IMR-90 (cell line): ENCODE results near the gene IGFBP5. TPM values are rescaled to one million over a fixed set of nuclear protein-coding genes. Genes with fewer than 3 reads are reported as not detected.

Source experiments
- ATAC-seq: fragments of 200-7000 bp; cut with Tn5 transposase; 2 replicates; pipeline ENCODE4 v1.9.1; 2020; ENCODE audit warnings: low read depth, mild to moderate bottlenecking, moderate library complexity
- BruUV-seq: library from RNA; stranded (reverse); fragments of 400-500 nt; replicated peaks from 2 replicates; lab custom pipeline; 2021; lab: Mats Ljungman, UMichigan
- CTCF ChIA-PET: fragments of 300-600 bp; formaldehyde crosslinking; extraction: SDS; loops from one replicate; lab custom pipeline; 2021; ENCODE audit warnings: antibody characterized with exemption; lab: Yijun Ruan, JAX
- POLR2A ChIA-PET: fragments of 300-600 bp; sonication (Branson Sonifier 250); formaldehyde crosslinking; loops from one replicate; lab custom pipeline; 2022; ENCODE audit warnings: antibody characterized with exemption; ENCODE audit not compliant: unreplicated experiment; lab: Charles Lee
- DNase-seq: peaks from one replicate; pipeline ENCODE4 v3.0.0; 2013
- H2AFZ ChIP-seq: replicated peaks from 2 replicates; pipeline ENCODE3; 2013; ENCODE audit warnings: low read length, mild to moderate bottlenecking; ENCODE audit not compliant: poor library complexity
- H2AK5ac ChIP-seq: 2 replicates; pipeline ENCODE4 v1.6.1; 2013; ENCODE audit warnings: low read depth, low read length, inconsistent platforms
- H2AK9ac ChIP-seq: replicated peaks from 2 replicates; pipeline ENCODE3; 2013; ENCODE audit warnings: mild to moderate bottlenecking, low read depth, low read length, moderate library complexity; ENCODE audit not compliant: poor library complexity
- H2BK120ac ChIP-seq: 2 replicates; pipeline ENCODE4 v1.6.1; 2013; ENCODE audit warnings: low read depth, low read length, inconsistent platforms
- H2BK15ac ChIP-seq: 3 replicates; pipeline ENCODE4 v1.6.1; 2013; ENCODE audit warnings: low read depth, low read length, inconsistent platforms
- H2BK20ac ChIP-seq: 2 replicates; pipeline ENCODE4 v1.6.1; 2013; ENCODE audit warnings: low read depth, mild to moderate bottlenecking, inconsistent platforms, low read length, moderate library complexity
- H2BK5ac ChIP-seq: 2 replicates; pipeline ENCODE4 v1.6.1; 2013; ENCODE audit warnings: mild to moderate bottlenecking, low read depth, low read length, inconsistent platforms; ENCODE audit not compliant: poor library complexity, severe bottlenecking
- H3K14ac ChIP-seq: replicated peaks from 2 replicates; pipeline ENCODE4 v1.6.1; 2013; ENCODE audit warnings: low read depth, low read length, inconsistent platforms
- H3K18ac ChIP-seq: 2 replicates; pipeline ENCODE4 v1.6.1; 2013; ENCODE audit warnings: low read depth, low read length, control low read depth
- H3K23ac ChIP-seq: 2 replicates; pipeline ENCODE4 v1.6.1; 2013; ENCODE audit warnings: low read depth, low read length, inconsistent platforms
- H3K27ac ChIP-seq: 2 replicates; pipeline ENCODE4 v1.5.1; 2013; ENCODE audit warnings: mild to moderate bottlenecking, control low read depth, low read length; ENCODE audit not compliant: insufficient read depth
- H3K27me3 ChIP-seq: 2 replicates; pipeline ENCODE4 v1.6.1; 2013; ENCODE audit warnings: low read length; ENCODE audit not compliant: control insufficient read depth, insufficient read depth
- H3K36me3 ChIP-seq: 2 replicates; pipeline ENCODE4 v1.6.1; 2013; ENCODE audit warnings: low read length, mixed read lengths; ENCODE audit not compliant: control insufficient read depth, insufficient read depth
- H3K4ac ChIP-seq: 2 replicates; pipeline ENCODE4 v1.6.1; 2013; ENCODE audit warnings: low read depth, low read length, inconsistent platforms
- H3K4me1 ChIP-seq: 2 replicates; pipeline ENCODE4 v1.6.1; 2013; ENCODE audit warnings: low read length, mixed read lengths; ENCODE audit not compliant: control insufficient read depth, insufficient read depth
- H3K4me2 ChIP-seq: 2 replicates; pipeline ENCODE4 v1.6.1; 2013; ENCODE audit warnings: low read depth, mild to moderate bottlenecking, control low read depth, low read length, moderate library complexity
- H3K4me3 ChIP-seq: 2 replicates; pipeline ENCODE4 v1.5.1; 2013; ENCODE audit warnings: low read depth, mild to moderate bottlenecking, control low read depth, low read length, moderate library complexity; ENCODE audit not compliant: insufficient read depth
- H3K56ac ChIP-seq: 2 replicates; pipeline ENCODE4 v1.6.1; 2013; ENCODE audit warnings: low read length, inconsistent platforms; ENCODE audit not compliant: insufficient read depth; ENCODE audit errors: extremely low read depth
- H3K79me1 ChIP-seq, 2 experiments: 2 replicates each; pipeline ENCODE4 v1.6.1; 2013; ENCODE audit warnings: low read length in 2 of 2, inconsistent platforms in 1 of 2, low read depth in 1 of 2
- H3K9ac ChIP-seq: 2 replicates; pipeline ENCODE4 v1.6.1; 2013; ENCODE audit warnings: low read depth, low read length, control low read depth
- H3K9me1 ChIP-seq: 2 replicates; pipeline ENCODE4 v1.6.1; 2013; ENCODE audit warnings: low read length, inconsistent platforms; ENCODE audit not compliant: insufficient read depth
- H3K9me3 ChIP-seq: 2 replicates; pipeline ENCODE4 v1.6.1; 2013; ENCODE audit warnings: low read length; ENCODE audit not compliant: control insufficient read depth, insufficient read depth
- H4K20me1 ChIP-seq: 2 replicates; pipeline ENCODE4 v1.6.1; 2013; ENCODE audit warnings: low read length, inconsistent platforms; ENCODE audit not compliant: insufficient read depth
- H4K5ac ChIP-seq: 2 replicates; pipeline ENCODE4 v1.6.1; 2013; ENCODE audit warnings: mild to moderate bottlenecking, low read depth, low read length, control low read depth
- H4K8ac ChIP-seq, 2 experiments: 2 replicates each; pipeline ENCODE4 v1.6.1; 2013; ENCODE audit warnings: low read depth in 2 of 2, low read length in 2 of 2, control low read depth in 1 of 2, inconsistent platforms in 1 of 2
- H4K91ac ChIP-seq: 2 replicates; pipeline ENCODE4 v1.6.1; 2013; ENCODE audit warnings: low read depth, low read length, inconsistent platforms; ENCODE audit not compliant: insufficient read depth
- BHLHE40 ChIP-seq: fragments of 150-350 bp; IDR thresholded peaks from 2 replicates; pipeline ENCODE4 v1.6.1; 2016; ENCODE audit warnings: mild to moderate bottlenecking, low read depth, low read length
- CEBPB ChIP-seq: IDR thresholded peaks from 2 replicates; pipeline ENCODE4 v1.6.1; 2012; ENCODE audit warnings: low read depth, low read length, improper control_type of control experiment
- CHD1 ChIP-seq: IDR thresholded peaks from 2 replicates; pipeline ENCODE4 v1.6.1; 2012; ENCODE audit warnings: low read depth, low read length, improper control_type of control experiment
- ELK1 ChIP-seq: fragments of 150-350 bp; IDR thresholded peaks from 2 replicates; pipeline ENCODE4 v1.6.1; 2016; ENCODE audit warnings: low read depth, mild to moderate bottlenecking, low read length, moderate library complexity, borderline replicate concordance
- MXI1 ChIP-seq: IDR thresholded peaks from 2 replicates; pipeline ENCODE4 v1.6.1; 2012; ENCODE audit warnings: low read depth, mild to moderate bottlenecking, low read length, moderate library complexity, borderline replicate concordance
- NFE2L2 ChIP-seq: fragments of 150-350 bp; IDR thresholded peaks from 2 replicates; pipeline ENCODE4 v1.6.1; 2016; ENCODE audit warnings: low read depth, mild to moderate bottlenecking, low read length
- POLR2A ChIP-seq: IDR thresholded peaks from 2 replicates; pipeline ENCODE4 v1.6.1; 2012; ENCODE audit warnings: mild to moderate bottlenecking, low read depth, low read length
- RAD21 ChIP-seq: IDR thresholded peaks from 2 replicates; pipeline ENCODE4 v1.6.1; 2012; ENCODE audit warnings: low read length, improper control_type of control experiment
- RCOR1 ChIP-seq: IDR thresholded peaks from 2 replicates; pipeline ENCODE4 v1.6.1; 2012; ENCODE audit warnings: mild to moderate bottlenecking, low read length, improper control_type of control experiment; ENCODE audit not compliant: insufficient replicate concordance
- RFX5 ChIP-seq: IDR thresholded peaks from 2 replicates; pipeline ENCODE4 v1.8.0; 2012; ENCODE audit warnings: low read depth, mild to moderate bottlenecking, low read length, moderate library complexity
- SMC3 ChIP-seq: fragments of 150-350 bp; IDR thresholded peaks from 2 replicates; pipeline ENCODE4 v1.6.1; 2016; ENCODE audit warnings: low read depth, mild to moderate bottlenecking, antibody characterized with exemption, low read length, moderate library complexity
- USF2 ChIP-seq: fragments of 150-350 bp; IDR thresholded peaks from 2 replicates; pipeline ENCODE4 v1.6.1; 2017; ENCODE audit warnings: mild to moderate bottlenecking, antibody characterized with exemption, low read length, low read depth
- WGBS, 2 experiments: methylation state at CpG; one replicate each; pipeline versions ENCODE4 v1.1.5 to v1.1.7; 2013; ENCODE audit warnings: missing lambda C conversion rate in 2 of 2; ENCODE audit not compliant: insufficient read length in 1 of 2; ENCODE audit errors: extremely low coverage in 2 of 2; 5-methylcytosine and 5-hydroxymethylcytosine counted together
- dilution Hi-C: fragments of 300-500 bp; cut with HindIII; formaldehyde crosslinking; loops from one replicate; pipeline ENCODE4 v1.14.3; 2018; ENCODE audit warnings: low sequenced_read_pairs; ENCODE audit not compliant: unreplicated experiment
- in situ Hi-C: fragments of 300-500 bp; cut with MboI; formaldehyde crosslinking; loops from 3 replicates; pipeline ENCODE4 v1.14.3; 2019; ENCODE audit warnings: low sequenced_read_pairs, inconsistent platforms, mixed read lengths
- intact Hi-C: fragments of 100-400 bp; cut with micrococcal nuclease; formaldehyde crosslinking; loops from 2 replicates; pipeline ENCODE4 v1.10.0; 2022
- polyA plus RNA-seq, 3 experiments: library from polyadenylated mRNA; depleted of rRNA; stranded (reverse); fragments of >200 nt; gene quantifications; 2 replicates each; pipeline ENCODE4 v1.2.3, GENCODE V29; 2012; ENCODE audit warnings: low replicate concordance in 1 of 3
- total RNA-seq: library from RNA; depleted of rRNA; stranded (reverse); fragments of >200 nt; gene quantifications from 2 replicates; pipeline ENCODE4 v1.2.3, GENCODE V29; 2012

IGFBP5 gene
- total and polyA plus RNA-seq, 2 of the 4 experiments (the other 2 are of a cell fraction) = 392 to 1,339 TPM

- Histone ChIP-seq H2BK120ac (no peak overlapping the region), H2BK15ac (no peak overlapping the region), H3K27me3 (no peaks in the 10 kb centered on the region; the same call in 1 of the 2 replicates), H3K36me3 (peaks cover 2% of the 10 kb centered on the region; the same call in 1 of the 2 replicates), H2BK20ac (no peak overlapping the region), H3K56ac (no peak overlapping the region), H3K9me1 (no peaks in the 10 kb centered on the region), H3K4me1 (no peaks in the 10 kb centered on the region; the same call in 1 of the 2 replicates), H2AK5ac (0 out of 2 replicates have a peak overlapping the region, but pooled peaks have one; percentile 25), H3K9ac (no peak overlapping the region), H4K8ac (no peak overlapping the region), H4K91ac (no peak overlapping the region), H4K20me1 (no peaks in the 10 kb centered on the region), H3K4ac (no peak overlapping the region), H3K18ac (no peak overlapping the region), H2AFZ (no peak overlapping the region), H3K23ac (no peak overlapping the region), H3K27ac (no peak overlapping the region), H2BK5ac (no peak overlapping the region), H3K9me3 (no peaks in the 10 kb centered on the region), H3K79me1 (no peaks in the 10 kb centered on the region), H3K4me3 (no peak overlapping the region), H4K5ac (no peak overlapping the region), H2AK9ac (peak overlapping the region; percentile 14), H3K14ac (no peak overlapping the region), H3K4me2 (no peak overlapping the region)
- dilution Hi-C loops (loop anchor here (25.0 kb wide), 1 partner anchor 148 kb away; no protein-coding TSS in a partner anchor), intact Hi-C loops (loop anchor here (10.0 kb wide), 1 partner anchor 626 kb away; no protein-coding TSS in a partner anchor), in situ Hi-C loops (loop anchor here (10.0 kb wide), 1 partner anchor 436 kb away; no protein-coding TSS in a partner anchor)
- TF ChIP-seq USF2 (no peak), NFE2L2 (no peak), RAD21 (no peak), MXI1 (no peak), BHLHE40 (no peak), POLR2A (no peak), ELK1 (no peak), CHD1 (no peak), RCOR1 (no peak), CEBPB (no peak), SMC3 (no peak), RFX5 (no peak)
- ChIA-PET POLR2A (no interaction called here), CTCF (no interaction called here)
- BruUV-seq = no TSS peak
- DNase-seq (no peak), ATAC-seq (no peak)
- 93% methylated on average over 7 of the region's 10 CpGs; no CpG with 5 or more reads in 1 of the 2 experiments for WGBS, 2 experiments
Measured at GRCh38 chr2:216660496-216660895, 34.9 kb downstream of the IGFBP5 start.
